ENCODE data around the gene PCBP3.

Gene PCBP3

GRCh38 chr21:45865106-45865835, 221.7 kb downstream of the PCBP3 start:
- no peaks in the 10 kb centered on the region for H3K4me1 Mint-ChIP-seq
- no peaks in the 10 kb centered on the region for H3K9me3 Mint-ChIP-seq
- no peak overlapping the region for H3K4me3 Mint-ChIP-seq
- H3K36me3 Mint-ChIP-seq: no peaks in the 10 kb centered on the region
- H3K27ac Mint-ChIP-seq: no peak overlapping the region
- H3K27me3 Mint-ChIP-seq: no peaks in the 10 kb centered on the region

- H3K4me3 Mint-ChIP-seq: no peak overlapping the region
- no peaks in the 10 kb centered on the region for H3K4me1 Mint-ChIP-seq
- no peaks in the 10 kb centered on the region for H3K27me3 Mint-ChIP-seq
- no peak overlapping the region for H3K27ac Mint-ChIP-seq
- H3K9me3 Mint-ChIP-seq: no peaks in the 10 kb centered on the region
- no peaks in the 10 kb centered on the region for H3K36me3 Mint-ChIP-seq
Observed at GRCh38 chr21:45866551-45866950, 223.0 kb downstream of the PCBP3 start.

DNA sequence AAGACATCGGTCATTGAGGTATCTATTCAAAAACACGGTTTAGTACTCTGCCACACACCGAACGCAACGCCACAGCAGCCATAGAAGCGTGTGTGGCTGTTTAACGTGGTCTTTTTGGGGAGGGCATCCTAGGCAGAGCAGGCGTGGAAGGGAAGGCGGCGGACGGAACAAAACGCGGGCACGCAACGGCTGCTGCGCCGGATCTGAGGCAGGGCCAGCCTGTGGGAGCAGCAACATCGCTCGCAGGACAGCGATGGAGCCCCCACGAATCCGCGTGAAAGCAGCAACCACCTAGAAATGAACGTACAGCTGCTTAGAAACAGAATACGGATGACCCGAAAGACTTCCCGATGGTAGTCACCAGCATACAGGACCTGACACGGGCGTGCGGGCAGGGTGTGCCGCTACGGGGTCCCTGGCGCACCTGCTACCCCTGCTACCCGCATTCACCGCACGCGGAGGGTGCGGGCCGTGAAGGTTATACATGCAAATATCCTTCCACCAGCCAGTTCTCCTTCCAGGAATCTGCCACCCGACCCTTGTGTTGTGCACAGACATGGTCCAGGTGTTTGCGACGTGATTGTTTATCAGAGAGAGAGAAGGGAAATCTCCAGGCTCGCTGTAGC, 223.6 kb downstream of the PCBP3 start:
- Mint-ChIP-seq H3K27ac (no peak overlapping the region), H3K36me3 (no peaks in the 10 kb centered on the region), H3K9me3 (no peaks in the 10 kb centered on the region), H3K4me1 (no peaks in the 10 kb centered on the region), H3K4me3 (no peak overlapping the region), H3K27me3 (no peaks in the 10 kb centered on the region)

GRCh38 chr21:45867671-45868081, 224.2 kb downstream of the PCBP3 start:
- no peaks in the 10 kb centered on the region for H3K9me3 Mint-ChIP-seq
- H3K27ac Mint-ChIP-seq: no peak overlapping the region
- H3K4me3 Mint-ChIP-seq: no peak overlapping the region
- H3K4me1 Mint-ChIP-seq: no peaks in the 10 kb centered on the region
- H3K36me3 Mint-ChIP-seq: no peaks in the 10 kb centered on the region
- no peaks in the 10 kb centered on the region for H3K27me3 Mint-ChIP-seq

- H3K4me3 Mint-ChIP-seq: no peak overlapping the region
- no peaks in the 10 kb centered on the region for H3K4me1 Mint-ChIP-seq
- H3K36me3 Mint-ChIP-seq: no peaks in the 10 kb centered on the region
- no peaks in the 10 kb centered on the region for H3K27me3 Mint-ChIP-seq
- H3K27ac Mint-ChIP-seq: no peak overlapping the region
- no peaks in the 10 kb centered on the region for H3K9me3 Mint-ChIP-seq
Observed at GRCh38 chr21:45868086-45868485, 224.6 kb downstream of the PCBP3 start.

- Mint-ChIP-seq H3K9me3 (no peaks in the 10 kb centered on the region), H3K4me3 (no peak overlapping the region), H3K27me3 (no peaks in the 10 kb centered on the region), H3K36me3 (no peaks in the 10 kb centered on the region), H3K4me1 (no peaks in the 10 kb centered on the region), H3K27ac (no peak overlapping the region)
Observed at GRCh38 chr21:45868488-45868887, 225.0 kb downstream of the PCBP3 start.

- Mint-ChIP-seq H3K4me1 (no peaks in the 10 kb centered on the region), H3K9me3 (no peaks in the 10 kb centered on the region), H3K4me3 (no peak overlapping the region), H3K27me3 (no peaks in the 10 kb centered on the region), H3K27ac (no peak overlapping the region), H3K36me3 (no peaks in the 10 kb centered on the region)
Observed at GRCh38 chr21:45869121-45870007, 225.8 kb downstream of the PCBP3 start.

DNA sequence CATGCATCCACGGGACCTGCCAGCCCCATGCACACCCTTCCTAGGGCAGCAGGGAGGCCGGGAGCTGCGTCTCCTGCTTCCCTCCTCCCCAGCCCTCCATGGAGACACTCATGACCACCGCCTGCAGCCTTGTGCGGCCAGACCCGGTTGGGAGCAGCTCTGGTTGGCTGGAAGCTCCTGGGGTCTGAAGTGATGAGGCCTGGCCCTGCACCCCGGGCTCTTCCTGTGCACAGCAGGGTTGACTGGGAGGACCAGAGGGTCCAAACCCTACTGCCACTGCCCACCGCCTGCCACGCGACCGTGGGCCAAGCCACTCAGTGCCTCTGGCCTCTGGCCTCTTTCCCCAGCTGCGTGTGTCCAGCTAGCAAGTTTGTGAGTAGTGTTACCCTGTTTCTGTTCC, 226.9 kb downstream of the PCBP3 start:
- H3K27me3 Mint-ChIP-seq: no peaks in the 10 kb centered on the region
- no peak overlapping the region for H3K4me3 Mint-ChIP-seq
- no peaks in the 10 kb centered on the region for H3K4me1 Mint-ChIP-seq
- H3K36me3 Mint-ChIP-seq: no peaks in the 10 kb centered on the region
- no peak overlapping the region for H3K27ac Mint-ChIP-seq
- H3K9me3 Mint-ChIP-seq: no peaks in the 10 kb centered on the region

DNA sequence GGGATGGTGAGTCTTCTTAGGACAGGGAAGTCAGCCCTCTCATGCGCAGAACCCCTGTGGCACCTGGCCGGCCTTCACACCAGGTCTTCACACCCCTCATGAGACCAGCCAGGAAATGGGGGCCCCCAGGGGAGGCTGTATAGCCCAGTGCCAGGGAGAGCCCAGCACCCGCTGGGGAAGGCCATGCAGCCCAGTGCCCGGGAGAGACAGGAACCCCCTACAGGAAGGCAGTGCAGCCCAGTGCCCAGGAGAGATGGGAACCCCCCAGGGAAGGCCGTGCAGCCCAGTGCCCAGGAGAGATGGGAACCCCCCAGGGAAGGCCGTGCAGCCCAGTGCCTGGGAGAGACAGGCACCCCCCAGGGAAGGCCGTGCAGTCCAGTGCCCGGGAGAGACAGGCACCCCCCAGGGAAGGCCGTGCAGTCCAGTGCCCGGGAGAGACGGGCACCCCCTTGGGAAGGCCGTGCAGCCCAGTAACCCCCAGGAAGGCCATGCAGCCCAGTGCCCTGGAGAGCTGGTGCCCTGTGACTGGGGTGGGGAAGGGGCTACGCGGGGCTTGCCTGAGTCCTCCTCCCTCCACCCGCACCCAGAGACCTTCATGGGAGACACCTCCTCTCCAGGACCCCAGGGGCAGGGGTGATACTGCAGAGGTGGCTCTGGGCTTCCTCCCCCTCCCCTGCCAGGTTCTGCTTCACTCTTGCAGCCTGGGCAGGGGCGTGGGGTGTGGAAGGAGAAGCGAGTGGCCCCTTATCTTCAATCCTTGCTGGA, 227.5 kb downstream of the PCBP3 start:
- Mint-ChIP-seq H3K4me3 (no peak overlapping the region), H3K27ac (no peak overlapping the region), H3K9me3 (no peaks in the 10 kb centered on the region), H3K27me3 (no peaks in the 10 kb centered on the region), H3K4me1 (no peaks in the 10 kb centered on the region), H3K36me3 (no peaks in the 10 kb centered on the region)

GRCh38 chr21:45871616-45872236, 228.2 kb downstream of the PCBP3 start:
- Mint-ChIP-seq H3K36me3 (no peaks in the 10 kb centered on the region), H3K4me3 (no peak overlapping the region), H3K27ac (no peak overlapping the region), H3K4me1 (no peaks in the 10 kb centered on the region), H3K27me3 (no peaks in the 10 kb centered on the region), H3K9me3 (no peaks in the 10 kb centered on the region)

- H3K4me1 Mint-ChIP-seq: peaks cover 3% of the 10 kb centered on the region
- no peaks in the 10 kb centered on the region for H3K9me3 Mint-ChIP-seq
- no peak overlapping the region for H3K27ac Mint-ChIP-seq
- no peaks in the 10 kb centered on the region for H3K27me3 Mint-ChIP-seq
- H3K36me3 Mint-ChIP-seq: no peaks in the 10 kb centered on the region
- no peak overlapping the region for H3K4me3 Mint-ChIP-seq
Observed at GRCh38 chr21:45872471-45872870, 228.9 kb downstream of the PCBP3 start.

DNA sequence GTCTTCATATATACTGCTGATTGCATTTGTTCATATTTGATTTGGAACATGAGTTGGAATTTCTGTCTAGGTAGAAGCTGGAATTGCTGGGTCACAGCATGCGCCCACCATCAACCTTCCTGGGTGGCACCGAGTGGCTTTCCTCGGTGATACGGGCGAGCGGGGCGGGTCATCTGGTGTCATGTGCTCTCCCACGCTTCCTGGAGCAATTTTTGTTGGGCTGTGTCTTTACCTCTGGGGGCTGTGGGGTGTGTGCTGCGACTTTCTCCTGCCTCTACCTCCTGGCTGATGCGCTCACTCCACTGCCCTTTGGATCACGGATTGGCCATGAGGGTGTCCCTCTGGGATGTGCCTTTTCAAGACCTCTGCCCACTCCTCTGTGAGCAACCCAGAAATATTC, 229.4 kb downstream of the PCBP3 start:
- H3K27me3 Mint-ChIP-seq: no peaks in the 10 kb centered on the region
- no peak overlapping the region for H3K4me3 Mint-ChIP-seq
- H3K4me1 Mint-ChIP-seq: peaks cover 3% of the 10 kb centered on the region
- no peaks in the 10 kb centered on the region for H3K9me3 Mint-ChIP-seq
- H3K27ac Mint-ChIP-seq: no peak overlapping the region
- H3K36me3 Mint-ChIP-seq: no peaks in the 10 kb centered on the region

DNA sequence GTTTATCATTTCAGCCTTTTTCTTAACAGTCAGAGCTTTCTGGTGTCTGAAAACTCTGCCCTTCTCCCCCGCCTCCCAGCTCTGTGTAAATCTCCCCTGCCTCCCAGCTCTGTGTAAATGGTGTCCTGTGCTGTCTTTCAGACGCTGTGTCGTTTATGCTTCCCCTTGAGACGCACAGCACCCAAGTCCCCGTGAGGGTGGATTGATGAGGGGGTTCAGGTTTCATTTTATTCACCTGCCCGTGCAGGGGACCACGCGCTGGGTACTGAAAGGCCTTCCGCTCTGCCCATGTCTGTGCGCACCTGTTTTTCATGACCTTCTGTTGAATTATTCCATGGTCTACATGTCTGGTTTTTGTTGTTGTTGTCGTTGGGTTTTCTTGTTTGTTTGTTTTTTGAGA, 229.9 kb downstream of the PCBP3 start:
- no peaks in the 10 kb centered on the region for H3K27me3 Mint-ChIP-seq
- no peak overlapping the region for H3K27ac Mint-ChIP-seq
- no peaks in the 10 kb centered on the region for H3K9me3 Mint-ChIP-seq
- peaks cover 6% of the 10 kb centered on the region for H3K4me1 Mint-ChIP-seq
- H3K36me3 Mint-ChIP-seq: no peaks in the 10 kb centered on the region
- H3K4me3 Mint-ChIP-seq: no peak overlapping the region

- H3K36me3 Mint-ChIP-seq: no peaks in the 10 kb centered on the region
Observed at GRCh38 chr21:45873866-45874265, 230.3 kb downstream of the PCBP3 start.

More at GRCh38 chr21:45873866-45874265, 230.3 kb downstream of the PCBP3 start:
- no peak overlapping the region for H3K4me3 Mint-ChIP-seq
- peaks cover 10% of the 10 kb centered on the region for H3K4me1 Mint-ChIP-seq
- H3K27ac Mint-ChIP-seq: no peak overlapping the region
- H3K27me3 Mint-ChIP-seq: no peaks in the 10 kb centered on the region
- no peaks in the 10 kb centered on the region for H3K9me3 Mint-ChIP-seq
